Endodermal cell (in vitro differentiated cells): ENCODE results near the gene SVBP. TPM values are rescaled to one million over a fixed set of nuclear protein-coding genes. Genes with fewer than 3 reads are reported as not detected.

ENCODE experiments used
- DNase-seq: peaks from one replicate; pipeline ENCODE4 v3.0.0-alpha.2; 2017
- H3K27ac ChIP-seq: 2 replicates; pipeline ENCODE4 v1.5.1; 2013; ENCODE audit warnings: mild to moderate bottlenecking, low read depth, low read length, moderate library complexity
- H3K27me3 ChIP-seq: 2 replicates; pipeline ENCODE4 v1.6.1; 2013; ENCODE audit warnings: mild to moderate bottlenecking, low read length, moderate library complexity; ENCODE audit not compliant: insufficient read depth, control insufficient read depth, poor library complexity, severe bottlenecking
- H3K36me3 ChIP-seq: 2 replicates; pipeline ENCODE4 v1.7.0; 2013; ENCODE audit warnings: mild to moderate bottlenecking, low read length, moderate library complexity; ENCODE audit not compliant: control insufficient read depth, insufficient read depth
- H3K4me1 ChIP-seq: one replicate; pipeline ENCODE4 v1.7.0; 2013; ENCODE audit warnings: low read length; ENCODE audit not compliant: control insufficient read depth, insufficient read depth
- H3K4me3 ChIP-seq: 2 replicates; pipeline ENCODE4 v1.5.1; 2013; ENCODE audit warnings: mild to moderate bottlenecking, low read length, moderate library complexity
- H3K9ac ChIP-seq: 2 replicates; pipeline ENCODE4 v1.6.1; 2013; ENCODE audit warnings: mild to moderate bottlenecking, low read length, moderate library complexity; ENCODE audit not compliant: poor library complexity, severe bottlenecking; ENCODE audit errors: extremely low read depth
- H3K9me3 ChIP-seq: 2 replicates; pipeline ENCODE4 v1.6.1; 2013; ENCODE audit warnings: mild to moderate bottlenecking, low read length, moderate library complexity; ENCODE audit not compliant: control insufficient read depth
- H3K27ac Mint-ChIP-seq: 2 replicates; pipeline ENCODE4 v1.8.0; 2020; ENCODE audit warnings: mixed read lengths
- H3K27me3 Mint-ChIP-seq: 2 replicates; pipeline ENCODE4 v1.8.0; 2021; ENCODE audit warnings: mild to moderate bottlenecking, mixed read lengths; ENCODE audit not compliant: insufficient read depth
- H3K36me3 Mint-ChIP-seq: 2 replicates; pipeline ENCODE4 v1.8.0; 2020; ENCODE audit warnings: low read depth, mixed read lengths
- H3K4me1 Mint-ChIP-seq: 2 replicates; pipeline ENCODE4 v1.8.0; 2020; ENCODE audit warnings: mixed read lengths
- H3K4me3 Mint-ChIP-seq: 2 replicates; pipeline ENCODE4 v1.8.0; 2020; ENCODE audit warnings: mild to moderate bottlenecking, moderate library complexity, mixed read lengths
- H3K9me3 Mint-ChIP-seq: 2 replicates; pipeline ENCODE4 v1.8.0; 2020; ENCODE audit warnings: mild to moderate bottlenecking, mixed read lengths
- CTCF ChIP-seq: fragments of 200-600 bp; sonication (generic); conservative IDR thresholded peaks from 2 replicates; pipeline ENCODE4 v1.5.0; 2021; ENCODE audit warnings: antibody characterized with exemption, mild to moderate bottlenecking
- WGBS, 2 experiments: methylation state at CpG; one replicate each; pipeline versions ENCODE4 v1.1.5 to v1.1.7; 2013; ENCODE audit warnings: missing lambda C conversion rate in 2 of 2, mixed read lengths in 1 of 2; ENCODE audit not compliant: insufficient coverage in 1 of 2, insufficient read length in 1 of 2; 5-methylcytosine and 5-hydroxymethylcytosine counted together
- total RNA-seq, 2 donors: library from RNA; stranded (reverse); fragmentation: NEBNext Ultra II Directional in 1 of 2; extraction: Animal tissue kit (Norgen Biotek cat#: 25700) in 1 of 2; gene quantifications; 2 replicates in 1 of 2; 3 replicates in 1 of 2; pipeline ENCODE4 v1.2.1, GENCODE V29; 2021

The SVBP gene
- total RNA-seq, 2 donors from 2014 or later, result 40.2 to 45.3 TPM

- H3K36me3 ChIP-seq, result no peaks in the 10 kb centered on the region
- no peaks in the 10 kb centered on the region for H3K27me3 ChIP-seq
- WGBS, 2 experiments, result 99% methylated on average over 3 of the region's 3 CpGs; no CpG with 5 or more reads in 1 of the 2 experiments
- H3K36me3 Mint-ChIP-seq, result peaks cover 15% of the 10 kb centered on the region
- H3K9me3 Mint-ChIP-seq, result no peaks in the 10 kb centered on the region
- no peak for DNase-seq
- no peak overlapping the region for H3K27ac Mint-ChIP-seq
- H3K9me3 ChIP-seq, result peaks cover 6% of the 10 kb centered on the region
- no peak for TF ChIP-seq CTCF
- H3K4me1 ChIP-seq, result no peaks in the 10 kb centered on the region
- H3K4me3 ChIP-seq, result no peak overlapping the region
- peaks cover 2% of the 10 kb centered on the region for H3K27me3 Mint-ChIP-seq
- no peak overlapping the region for H3K9ac ChIP-seq
- H3K4me3 Mint-ChIP-seq, result no peak overlapping the region
- H3K27ac ChIP-seq, result no peak overlapping the region
- peaks cover 11% of the 10 kb centered on the region for H3K4me1 Mint-ChIP-seq
Measured at GRCh38 chr1:42841010-42841409, 23.8 kb upstream of the SVBP start.

GRCh38 chr1:42838482-42839190 lies 21.4 kb upstream of the SVBP start:
- Histone ChIP-seq H3K9me3 (peaks cover 6% of the 10 kb centered on the region), H3K36me3 (no peaks in the 10 kb centered on the region), H3K9ac (no peak overlapping the region), H3K27me3 (no peaks in the 10 kb centered on the region), H3K4me1 (peaks cover 9% of the 10 kb centered on the region), H3K27ac (no peak overlapping the region), H3K4me3 (no peak overlapping the region)
- no peak for TF ChIP-seq CTCF
- 88 to 92% methylated on average over 7 of the region's 7 CpGs for WGBS, 2 experiments
- H3K27ac Mint-ChIP-seq, result no peak overlapping the region
- peaks cover 2% of the 10 kb centered on the region for H3K27me3 Mint-ChIP-seq
- H3K4me3 Mint-ChIP-seq, result no peak overlapping the region
- H3K9me3 Mint-ChIP-seq, result no peaks in the 10 kb centered on the region
- peaks cover 24% of the 10 kb centered on the region for H3K4me1 Mint-ChIP-seq
- peaks cover 15% of the 10 kb centered on the region for H3K36me3 Mint-ChIP-seq
- DNase-seq, result no peak

- no peaks in the 10 kb centered on the region for H3K9me3 Mint-ChIP-seq
- H3K36me3 Mint-ChIP-seq, result peaks cover 10% of the 10 kb centered on the region
- no peak overlapping the region for H3K4me3 Mint-ChIP-seq
- 67% methylated on average over 3 of the region's 3 CpGs; no CpG with 5 or more reads in 1 of the 2 experiments for WGBS, 2 experiments
- peaks cover 2% of the 10 kb centered on the region for H3K27me3 Mint-ChIP-seq
- H3K4me3 ChIP-seq, result no peak overlapping the region
- H3K27ac ChIP-seq, result no peak overlapping the region
- no peak overlapping the region for H3K9ac ChIP-seq
- TF ChIP-seq CTCF, result no peak
- no peak for DNase-seq
- no peaks in the 10 kb centered on the region for H3K27me3 ChIP-seq
- peaks cover 6% of the 10 kb centered on the region for H3K9me3 ChIP-seq
- H3K4me1 Mint-ChIP-seq, result peaks cover 24% of the 10 kb centered on the region
- H3K27ac Mint-ChIP-seq, result no peak overlapping the region
- H3K36me3 ChIP-seq, result no peaks in the 10 kb centered on the region
- H3K4me1 ChIP-seq, result peaks cover 9% of the 10 kb centered on the region
Measured at GRCh38 chr1:42837709-42838108, 20.5 kb upstream of the SVBP start.
